Dermis microvascular lymphatic vessel endothelial cell (primary cell): ENCODE data around the gene NUDT19. TPM values are rescaled to one million over a fixed set of nuclear protein-coding genes. Genes with fewer than 3 reads are reported as not detected.

ENCODE experiments used
- total RNA-seq: library from RNA; depleted of rRNA; stranded (reverse); fragments of >200 nt; gene quantifications from 2 replicates; pipeline ENCODE4 v1.2.1, GENCODE V29; 2014

NUDT19 gene
- total RNA-seq, 1 donor from 2014 or later: 7.6 TPM

Other genes with a start within 250 kb of the NUDT19 start
- gene PDCD5, start 110.6 kb upstream of the NUDT19 start, total RNA-seq: 48.5 and 80.7 TPM in 2 replicates
- gene ANKRD27, start 16.6 kb upstream of the NUDT19 start, total RNA-seq: 28.8 and 36.8 TPM in 2 replicates
- gene RGS9BP, start 16.0 kb upstream of the NUDT19 start, total RNA-seq: 0.39 and 0.89 TPM in 2 replicates
- gene TDRD12, start 27.9 kb downstream of the NUDT19 start, total RNA-seq: under 0.01 and 0.13 TPM in 2 replicates
- gene SLC7A9, start 177.9 kb downstream of the NUDT19 start, total RNA-seq: under 0.01 TPM in 2 replicates